Mononuclear cell (primary cell): Measurements from ENCODE around the gene SPC24. TPM values are rescaled to one million over a fixed set of nuclear protein-coding genes. Genes with fewer than 3 reads are reported as not detected.

Experiments used
- H3K27me3 ChIP-seq: 2 replicates; pipeline ENCODE4 v1.6.0; 2011; ENCODE audit warnings: low read length, control low read depth; ENCODE audit not compliant: insufficient read depth
- H3K4me1 ChIP-seq: 2 replicates; pipeline ENCODE4 v1.5.1; 2011; ENCODE audit warnings: mild to moderate bottlenecking, low read length, control low read depth; ENCODE audit not compliant: insufficient read depth
- H3K4me3 ChIP-seq: 2 replicates; pipeline ENCODE4 v1.5.1; 2011; ENCODE audit warnings: mild to moderate bottlenecking, low read length, moderate library complexity
- H3K9me3 ChIP-seq: 2 replicates; pipeline ENCODE4 v1.5.1; 2011; ENCODE audit warnings: low read depth, mild to moderate bottlenecking, control low read depth, low read length
- total RNA-seq: library from RNA; depleted of rRNA; stranded (reverse); fragments of >200 nt; gene quantifications from one replicate; pipeline ENCODE4 v1.2.3, GENCODE V29; 2012

The SPC24 gene, protein sequence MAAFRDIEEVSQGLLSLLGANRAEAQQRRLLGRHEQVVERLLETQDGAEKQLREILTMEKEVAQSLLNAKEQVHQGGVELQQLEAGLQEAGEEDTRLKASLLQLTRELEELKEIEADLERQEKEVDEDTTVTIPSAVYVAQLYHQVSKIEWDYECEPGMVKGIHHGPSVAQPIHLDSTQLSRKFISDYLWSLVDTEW
- total RNA-seq: 0.10 TPM

GRCh38 chr19:11155373-11156120 is at the start of gene SPC24:
Gene SPC24, minus strand, starts transcription at chr19:11155782. Its CDS starts 6 bp downstream, at chr19:11155776.
- H3K27me3 ChIP-seq: no peaks in the 10 kb centered on the region
- H3K4me1 ChIP-seq: peaks cover 20% of the 10 kb centered on the region
- peak within 1 kb of the TSS; percentile 49 for H3K4me3 ChIP-seq
- no peaks in the 10 kb centered on the region for H3K9me3 ChIP-seq

DNA sequence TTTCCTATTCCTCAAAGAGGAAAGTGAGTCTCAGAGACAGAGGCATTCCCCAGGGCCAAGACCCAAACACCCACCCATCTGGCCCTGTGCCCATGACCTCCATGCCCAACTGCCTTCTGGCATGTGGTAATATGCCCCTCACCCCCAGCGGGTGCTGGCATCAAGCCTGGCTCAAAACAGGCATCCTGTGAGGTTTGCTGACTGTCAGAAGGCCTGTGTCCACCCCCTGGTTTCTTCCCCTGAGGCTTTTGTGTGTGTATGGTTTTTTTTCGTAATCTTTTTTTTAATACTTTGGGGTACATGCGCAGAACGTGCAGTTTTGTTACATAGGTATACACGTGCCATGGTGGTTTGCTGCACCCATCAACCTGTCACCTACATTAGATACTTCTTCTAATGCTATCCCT is 49.4 kb upstream of the SPC24 start:
- no peaks in the 10 kb centered on the region for H3K27me3 ChIP-seq
- no peaks in the 10 kb centered on the region for H3K4me1 ChIP-seq
- H3K9me3 ChIP-seq: no peaks in the 10 kb centered on the region
- H3K4me3 ChIP-seq: no peak overlapping the region

GRCh38 chr19:11204076-11204602 is 48.6 kb upstream of the SPC24 start:
- Histone ChIP-seq H3K27me3 (no peaks in the 10 kb centered on the region), H3K9me3 (no peaks in the 10 kb centered on the region), H3K4me1 (no peaks in the 10 kb centered on the region), H3K4me3 (no peak overlapping the region)

GRCh38 chr19:11203194-11204075 is 47.9 kb upstream of the SPC24 start:
- H3K4me3 ChIP-seq: no peak overlapping the region
- H3K9me3 ChIP-seq: no peaks in the 10 kb centered on the region
- no peaks in the 10 kb centered on the region for H3K27me3 ChIP-seq
- H3K4me1 ChIP-seq: no peaks in the 10 kb centered on the region

DNA sequence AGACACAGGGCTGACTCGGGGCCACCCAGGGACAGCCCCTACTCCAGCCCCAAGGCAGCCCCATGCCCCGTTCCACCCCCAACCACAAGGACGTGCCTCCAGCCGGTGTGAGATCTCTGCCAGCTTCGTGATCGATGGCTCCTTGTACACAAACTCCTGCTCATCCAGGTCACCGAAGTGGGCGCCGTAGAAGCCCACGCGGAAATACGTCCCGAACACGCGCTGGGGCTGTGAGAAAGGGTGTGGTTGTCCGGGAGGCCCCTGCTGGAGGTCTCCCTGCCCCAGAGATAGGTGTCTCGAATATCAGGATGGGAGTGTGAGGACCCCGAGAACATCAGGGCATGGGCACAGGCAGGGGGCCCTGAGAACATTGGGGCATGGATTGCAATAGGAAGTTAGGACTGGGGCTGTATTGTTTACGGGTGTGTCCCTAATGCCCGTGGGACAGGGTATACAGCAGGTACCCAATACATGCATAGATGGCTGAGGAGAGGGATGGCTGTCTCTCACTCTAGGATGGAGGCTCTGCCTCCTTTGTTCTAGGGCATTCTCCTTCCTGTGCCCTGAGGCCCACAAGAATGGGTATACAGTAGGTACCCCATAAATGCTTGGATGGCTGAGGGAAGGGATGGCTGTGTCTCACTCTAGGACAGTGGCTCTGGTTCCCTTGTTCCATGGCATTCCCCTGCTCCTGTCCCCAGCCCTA is 47.1 kb upstream of the SPC24 start:
- no peak overlapping the region for H3K4me3 ChIP-seq
- H3K9me3 ChIP-seq: no peaks in the 10 kb centered on the region
- no peaks in the 10 kb centered on the region for H3K27me3 ChIP-seq
- peaks cover 5% of the 10 kb centered on the region for H3K4me1 ChIP-seq

DNA sequence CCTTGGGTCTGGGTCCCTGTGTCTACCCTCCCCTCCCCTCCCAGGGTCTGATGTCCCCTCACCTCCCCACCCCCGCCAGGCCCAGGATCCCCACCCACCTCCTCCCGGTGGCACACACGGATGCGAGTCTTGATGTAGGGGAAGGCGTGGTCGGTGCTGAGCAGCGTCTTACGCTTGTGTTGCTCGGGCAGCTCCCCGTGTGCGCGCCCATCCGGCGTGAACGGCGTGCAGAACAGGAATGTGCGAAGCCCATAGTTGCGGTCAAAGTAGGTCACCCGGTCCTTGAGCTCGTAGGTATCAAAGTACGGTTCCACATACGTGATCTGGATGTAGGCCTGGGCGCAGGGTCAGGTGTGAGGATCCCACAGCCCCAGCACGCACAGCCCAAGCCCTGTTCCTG is 46.2 kb upstream of the SPC24 start:
- no peak overlapping the region for H3K4me3 ChIP-seq
- no peaks in the 10 kb centered on the region for H3K27me3 ChIP-seq
- peaks cover 9% of the 10 kb centered on the region for H3K4me1 ChIP-seq
- no peaks in the 10 kb centered on the region for H3K9me3 ChIP-seq

GRCh38 chr19:11200931-11201330 is 45.3 kb upstream of the SPC24 start:
- Histone ChIP-seq H3K4me1 (peaks cover 14% of the 10 kb centered on the region), H3K4me3 (no peak overlapping the region), H3K27me3 (peaks cover 2% of the 10 kb centered on the region), H3K9me3 (no peaks in the 10 kb centered on the region)

DNA sequence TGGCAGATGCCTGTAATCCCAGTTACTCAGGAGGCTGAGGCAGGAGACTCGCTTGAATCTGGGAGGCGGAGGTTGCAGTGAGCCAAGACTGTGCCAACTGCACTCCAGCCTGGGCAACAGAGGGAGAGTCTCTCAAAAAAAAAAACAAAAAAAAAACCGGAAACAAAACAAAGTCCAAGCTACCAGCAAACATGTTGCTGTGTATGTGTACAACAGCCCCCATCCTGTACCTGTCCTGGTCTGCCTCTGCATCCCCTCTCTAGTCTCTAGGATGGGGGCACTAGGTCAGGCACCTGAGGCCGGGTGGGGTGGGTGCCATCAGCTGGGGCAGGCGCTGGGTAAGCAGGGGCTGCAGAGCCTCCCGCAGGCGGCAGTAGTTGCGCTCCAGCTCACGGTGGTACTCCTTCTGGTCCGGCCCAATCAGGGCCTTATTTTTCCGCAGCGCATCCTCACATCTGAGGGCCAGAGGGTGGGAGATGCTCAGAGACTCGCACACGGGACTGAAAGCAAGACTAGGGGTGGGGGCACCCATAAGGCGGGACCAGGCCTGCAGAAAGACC is 44.5 kb upstream of the SPC24 start:
- Histone ChIP-seq H3K4me1 (peaks cover 17% of the 10 kb centered on the region), H3K4me3 (no peak overlapping the region), H3K27me3 (peaks cover 2% of the 10 kb centered on the region), H3K9me3 (no peaks in the 10 kb centered on the region)

- H3K27me3 ChIP-seq: peaks cover 2% of the 10 kb centered on the region
- H3K9me3 ChIP-seq: no peaks in the 10 kb centered on the region
- no peak overlapping the region for H3K4me3 ChIP-seq
- peaks cover 21% of the 10 kb centered on the region for H3K4me1 ChIP-seq
Measured at GRCh38 chr19:11199517-11199916, 43.9 kb upstream of the SPC24 start.

DNA sequence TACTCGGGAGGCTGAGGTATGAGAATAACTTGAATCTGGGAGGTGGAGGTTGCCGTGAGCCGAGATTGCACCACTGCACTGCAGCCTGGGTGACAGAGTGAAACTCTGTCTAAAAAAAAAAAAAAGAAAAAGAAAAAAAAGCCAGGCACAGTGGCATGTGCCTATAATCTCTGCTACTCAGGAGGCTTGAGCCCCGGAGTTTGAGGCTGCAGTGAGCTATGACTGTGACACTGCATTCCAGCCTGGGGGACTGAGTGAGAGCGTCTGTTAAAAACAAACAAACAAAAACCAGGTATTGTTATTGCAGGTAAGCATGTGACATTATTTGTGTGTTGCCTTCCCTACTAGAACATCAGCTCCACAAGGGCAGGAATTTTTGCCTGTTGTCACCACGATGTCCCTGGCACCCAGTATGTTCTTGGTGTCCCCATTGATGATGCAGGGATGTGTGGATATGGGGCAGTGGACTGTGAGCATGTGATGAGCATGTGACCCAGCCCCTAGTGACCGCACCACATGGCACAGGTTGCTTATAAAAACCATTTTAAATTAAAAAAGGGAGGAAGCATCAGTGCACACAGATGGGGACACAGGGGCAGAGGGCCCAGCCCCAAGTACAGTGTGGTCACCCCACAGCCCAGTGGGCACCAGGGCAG is 43.3 kb upstream of the SPC24 start:
- Histone ChIP-seq H3K4me1 (peaks cover 21% of the 10 kb centered on the region), H3K9me3 (no peaks in the 10 kb centered on the region), H3K4me3 (no peak overlapping the region), H3K27me3 (peaks cover 2% of the 10 kb centered on the region)

DNA sequence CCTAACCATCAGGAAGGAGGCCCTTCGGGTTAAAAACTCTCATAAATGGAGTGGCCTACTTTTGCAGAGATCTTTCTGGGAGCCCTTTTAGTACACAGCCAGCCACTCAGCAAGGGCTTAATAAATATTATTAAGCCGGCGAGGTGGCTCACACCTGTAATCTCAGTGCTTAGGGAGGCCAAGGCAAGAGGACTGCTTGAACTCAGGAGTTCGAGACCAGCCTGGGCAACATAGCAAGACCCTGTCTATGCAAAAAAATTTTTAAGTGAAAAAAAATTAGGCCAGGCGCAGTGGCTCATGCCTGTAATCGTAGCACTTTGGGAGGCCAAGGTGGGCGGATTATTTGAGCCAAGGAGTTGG is 42.6 kb upstream of the SPC24 start:
- no peak overlapping the region for H3K4me3 ChIP-seq
- peaks cover 2% of the 10 kb centered on the region for H3K27me3 ChIP-seq
- H3K4me1 ChIP-seq: peaks cover 21% of the 10 kb centered on the region
- H3K9me3 ChIP-seq: no peaks in the 10 kb centered on the region

GRCh38 chr19:11197291-11198174 is 42.0 kb upstream of the SPC24 start, which contains the start of gene KANK2:
Gene KANK2, minus strand, starts transcription at chr19:11197545. Its CDS starts 3,034 bp downstream, at chr19:11194511.
- Histone ChIP-seq H3K9me3 (no peaks in the 10 kb centered on the region), H3K27me3 (peaks cover 2% of the 10 kb centered on the region), H3K4me1 (peaks cover 21% of the 10 kb centered on the region), H3K4me3 (peak within 1 kb of the TSS; percentile 24)
